ENCODE results near the gene SH3TC1.

SH3TC1 gene

DNA sequence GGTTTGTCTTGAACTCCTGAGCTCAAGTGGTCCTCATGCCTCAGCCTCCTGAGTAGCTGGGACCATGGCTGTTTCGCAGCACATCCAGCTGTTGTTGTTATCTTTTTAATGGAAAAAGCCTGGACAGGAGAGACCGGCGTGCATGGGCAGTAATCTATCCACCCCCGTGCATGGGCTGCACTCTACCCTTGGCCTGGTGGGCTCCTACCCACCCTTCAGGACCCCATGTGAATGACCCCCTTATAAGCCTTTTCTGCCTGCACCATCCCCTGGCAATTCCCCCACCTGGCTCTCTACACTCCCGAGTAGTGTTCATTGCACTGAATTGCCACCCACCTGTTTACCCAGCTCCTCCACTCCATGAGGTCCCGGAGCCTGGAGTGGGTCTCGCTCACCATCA lies 51.5 kb downstream of the SH3TC1 start:
- ATAC-seq (replicated peaks) (no peak), DNase-seq (no peak)
- Mint-ChIP-seq H3K9me3 (no peaks in the 10 kb centered on the region), H3K4me1 (ENCODE audit: low read depth in 2 of 2) (peaks cover 0 to 4% of the 10 kb centered on the region in 2 donors), H3K27me3 (peaks cover 6 to 9% of the 10 kb centered on the region in 2 donors), H3K27ac (peak overlapping the region in 1 of 2 donors; percentile 20), H3K36me3 (ENCODE audit: insufficient read depth) (no peaks in the 10 kb centered on the region), H3K4me3 (no peak overlapping the region)

DNA sequence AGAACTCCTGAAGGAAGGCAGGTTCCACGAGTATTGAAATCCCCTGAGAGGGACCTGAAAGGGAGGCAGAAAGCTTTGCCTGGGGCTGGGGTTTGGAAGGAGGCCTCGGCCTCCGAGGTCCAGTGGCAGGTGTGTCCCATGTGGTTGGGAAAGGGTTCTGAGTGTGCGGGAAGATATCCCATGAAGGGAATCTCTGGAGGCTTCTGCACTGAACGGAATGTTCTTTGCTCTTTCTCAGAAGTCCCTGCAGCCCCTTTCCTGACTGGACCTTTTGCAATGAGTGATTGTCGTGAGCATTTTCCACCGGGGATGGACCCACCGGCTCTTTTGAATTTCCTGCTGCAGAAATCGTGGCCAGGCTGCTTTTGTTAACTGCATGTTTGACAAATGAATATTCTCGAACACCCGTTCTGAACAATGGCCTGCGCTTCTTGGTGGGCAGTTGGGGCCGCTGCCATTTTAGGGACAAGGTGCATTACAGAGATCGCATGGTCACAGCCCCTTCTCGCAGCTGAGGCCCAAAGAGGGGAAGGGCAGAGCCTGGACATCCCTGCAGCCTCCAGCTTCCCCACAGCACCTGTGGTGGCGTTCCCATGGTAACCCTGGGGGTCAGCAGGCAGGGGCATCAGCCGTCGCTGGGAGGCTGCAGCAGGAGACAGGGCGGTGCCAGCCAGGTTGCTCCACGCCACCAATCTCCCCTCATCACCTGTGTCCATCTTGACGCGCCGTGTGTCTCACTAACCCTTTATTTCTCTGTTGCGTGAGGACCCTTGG lies 52.2 kb downstream of the SH3TC1 start:
- H3K27me3 Mint-ChIP-seq: peaks cover 6 to 8% of the 10 kb centered on the region in 2 donors
- peak overlapping the region in 1 of 2 donors; percentile 20 for H3K27ac Mint-ChIP-seq
- no peak for DNase-seq

DNA sequence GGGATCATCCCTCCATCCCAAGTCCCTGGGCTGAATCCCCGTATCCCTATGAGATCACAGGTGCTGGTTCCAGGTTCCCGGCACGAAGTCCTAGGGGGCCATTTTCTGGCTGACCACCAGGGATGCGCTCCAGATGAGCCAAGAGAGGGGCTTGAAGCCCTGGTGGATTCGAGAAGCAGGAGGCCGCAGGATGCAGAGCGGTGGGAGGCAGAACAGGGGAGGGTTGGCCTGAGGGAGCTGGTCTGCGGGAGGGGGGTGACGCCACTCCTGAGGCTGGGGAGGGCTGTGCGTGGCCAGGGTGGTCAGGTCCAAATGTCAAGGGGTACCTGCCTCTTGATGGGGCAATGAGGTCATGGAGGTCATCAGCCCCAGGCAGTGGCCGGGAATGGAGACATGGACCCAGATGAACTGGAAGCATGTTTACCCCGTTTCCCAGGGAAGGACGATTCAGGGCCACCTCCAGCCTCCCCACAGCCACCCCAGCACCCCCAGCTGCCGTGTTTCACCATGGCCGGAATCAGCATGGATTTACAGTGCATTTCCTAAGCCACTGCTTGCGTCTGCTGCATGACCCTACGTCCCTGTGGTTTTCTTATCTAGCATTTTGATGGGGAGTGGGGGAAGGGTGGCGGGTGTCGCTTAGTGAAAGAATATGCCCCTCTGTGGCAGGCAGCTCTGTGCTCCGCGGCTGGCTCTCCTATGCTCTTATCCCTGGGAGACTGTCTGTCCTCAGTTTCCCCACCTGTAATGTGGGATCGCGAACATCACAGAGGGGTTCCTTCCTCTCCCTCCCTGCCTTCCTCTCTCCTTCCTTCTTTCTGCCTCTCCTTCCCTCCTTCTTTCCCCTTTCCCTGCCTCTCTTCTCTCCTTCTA lies 53.4 kb downstream of the SH3TC1 start:
- Mint-ChIP-seq H3K27ac (no peak overlapping the region), H3K27me3 (peaks cover 6 to 8% of the 10 kb centered on the region in 2 donors), H3K4me1 (ENCODE audit: low read depth in 2 of 2) (peaks cover 0 to 2% of the 10 kb centered on the region in 2 donors), H3K36me3 (ENCODE audit: insufficient read depth) (no peaks in the 10 kb centered on the region), H3K4me3 (no peak overlapping the region), H3K9me3 (no peaks in the 10 kb centered on the region)
- ATAC-seq (replicated peaks) (no peak), DNase-seq (no peak)

More for the DNA sequence above, 52.2 kb downstream of the SH3TC1 start:
- Mint-ChIP-seq H3K9me3 (no peaks in the 10 kb centered on the region), H3K4me3 (no peak overlapping the region), H3K36me3 (ENCODE audit: insufficient read depth) (no peaks in the 10 kb centered on the region), H3K4me1 (ENCODE audit: low read depth in 2 of 2) (peaks cover 0 to 2% of the 10 kb centered on the region in 2 donors)
- ATAC-seq (replicated peaks): no peak

DNA sequence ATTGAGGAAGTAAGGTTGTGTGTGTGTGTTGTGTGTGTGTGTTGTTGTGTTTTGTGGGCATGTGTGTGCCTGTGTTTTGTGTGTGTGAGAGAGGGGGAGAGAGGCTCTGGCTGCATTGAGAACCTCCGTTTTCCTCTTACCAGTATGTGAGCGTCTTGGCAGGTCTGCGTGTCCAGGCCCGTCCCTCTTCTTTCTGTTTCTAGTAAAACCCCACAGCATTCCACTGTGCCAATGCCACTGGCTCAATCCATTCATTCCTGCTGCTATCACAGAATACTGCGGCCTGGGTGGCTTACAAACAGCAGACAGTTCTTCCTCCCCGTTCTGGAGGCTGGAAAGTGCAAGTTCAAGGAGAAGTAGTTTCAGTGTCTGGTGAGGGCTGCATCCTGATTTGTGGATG lies 55.0 kb downstream of the SH3TC1 start:
- no peaks in the 10 kb centered on the region for H3K36me3 Mint-ChIP-seq (ENCODE audit: insufficient read depth)
- no peak overlapping the region for H3K4me3 Mint-ChIP-seq
- peaks cover 0 to 2% of the 10 kb centered on the region in 2 donors for H3K4me1 Mint-ChIP-seq (ENCODE audit: low read depth in 2 of 2)
- no peak overlapping the region for H3K27ac Mint-ChIP-seq
- no peak for ATAC-seq (replicated peaks)
- H3K27me3 Mint-ChIP-seq: peaks cover 0 to 19% of the 10 kb centered on the region in 2 donors
- DNase-seq: no peak
- no peaks in the 10 kb centered on the region for H3K9me3 Mint-ChIP-seq

DNA sequence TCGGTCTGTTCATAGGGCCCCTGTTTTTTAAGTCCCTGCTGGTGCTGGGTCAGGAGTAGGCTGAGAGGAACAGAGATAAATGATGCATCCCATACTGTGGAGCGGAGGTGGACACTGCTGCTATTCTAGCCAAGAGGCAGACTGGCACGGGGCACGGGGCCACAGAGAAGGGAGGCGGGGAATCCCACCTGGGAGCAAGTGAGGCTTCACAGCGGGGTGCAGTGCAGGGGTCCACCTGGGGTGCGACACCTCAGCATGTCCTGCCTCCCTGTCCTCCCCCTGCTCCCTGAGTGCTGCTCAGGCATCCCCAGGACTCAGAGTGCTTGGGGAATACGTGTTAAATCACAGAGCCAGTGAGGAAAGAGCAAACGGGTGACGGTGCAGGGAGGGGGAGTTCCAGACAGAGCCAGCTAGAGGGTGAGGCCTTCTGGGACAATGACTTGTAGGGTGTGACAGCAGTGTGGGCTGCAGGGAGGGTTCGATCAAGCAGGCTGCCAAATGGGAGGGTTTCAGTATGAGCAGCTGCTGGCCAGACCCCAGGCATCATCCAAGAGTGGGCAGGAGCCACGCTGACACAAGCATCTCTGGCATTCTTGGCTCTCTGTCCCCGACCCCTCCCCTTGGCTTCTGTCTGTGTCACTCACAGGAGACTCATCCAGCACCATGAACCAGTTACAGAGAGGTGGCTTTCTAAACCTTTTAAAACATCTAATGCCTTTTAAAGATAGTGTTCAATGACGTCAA lies 56.8 kb downstream of the SH3TC1 start:
- Mint-ChIP-seq H3K9me3 (no peaks in the 10 kb centered on the region), H3K27ac (no peak overlapping the region), H3K4me1 (ENCODE audit: low read depth in 2 of 2) (peaks cover 0 to 2% of the 10 kb centered on the region in 2 donors), H3K36me3 (ENCODE audit: insufficient read depth) (no peaks in the 10 kb centered on the region), H3K27me3 (peaks cover 7 to 28% of the 10 kb centered on the region in 2 donors), H3K4me3 (no peak overlapping the region)
- ATAC-seq (replicated peaks) (no peak), DNase-seq (no peak)

DNA sequence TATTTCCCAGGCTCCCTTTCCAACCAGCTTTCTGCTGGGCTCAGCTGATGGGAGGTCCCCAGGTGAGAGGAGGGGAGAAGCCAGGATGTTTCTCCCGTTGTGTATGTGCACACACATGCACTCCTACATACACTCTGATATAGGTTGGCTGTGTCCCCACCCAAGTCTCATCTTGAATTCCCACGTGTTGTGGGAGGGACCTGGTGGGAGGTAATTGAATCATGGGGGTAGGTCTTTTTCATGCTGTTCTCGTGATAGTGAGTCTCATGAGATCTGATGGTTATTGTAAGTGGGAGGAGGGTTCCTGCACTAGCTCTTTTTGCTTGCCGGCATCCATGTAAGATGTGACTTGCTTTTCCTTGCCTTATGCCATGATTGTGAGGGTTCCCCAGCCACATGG lies 58.8 kb downstream of the SH3TC1 start:
- Mint-ChIP-seq H3K27me3 (peaks cover 7 to 38% of the 10 kb centered on the region in 2 donors), H3K36me3 (ENCODE audit: insufficient read depth) (no peaks in the 10 kb centered on the region), H3K4me3 (no peak overlapping the region), H3K27ac (no peak overlapping the region), H3K4me1 (ENCODE audit: low read depth in 2 of 2) (peaks cover 0 to 1% of the 10 kb centered on the region in 2 donors), H3K9me3 (no peaks in the 10 kb centered on the region)
- ATAC-seq (replicated peaks): no peak
- DNase-seq: no peak

DNA sequence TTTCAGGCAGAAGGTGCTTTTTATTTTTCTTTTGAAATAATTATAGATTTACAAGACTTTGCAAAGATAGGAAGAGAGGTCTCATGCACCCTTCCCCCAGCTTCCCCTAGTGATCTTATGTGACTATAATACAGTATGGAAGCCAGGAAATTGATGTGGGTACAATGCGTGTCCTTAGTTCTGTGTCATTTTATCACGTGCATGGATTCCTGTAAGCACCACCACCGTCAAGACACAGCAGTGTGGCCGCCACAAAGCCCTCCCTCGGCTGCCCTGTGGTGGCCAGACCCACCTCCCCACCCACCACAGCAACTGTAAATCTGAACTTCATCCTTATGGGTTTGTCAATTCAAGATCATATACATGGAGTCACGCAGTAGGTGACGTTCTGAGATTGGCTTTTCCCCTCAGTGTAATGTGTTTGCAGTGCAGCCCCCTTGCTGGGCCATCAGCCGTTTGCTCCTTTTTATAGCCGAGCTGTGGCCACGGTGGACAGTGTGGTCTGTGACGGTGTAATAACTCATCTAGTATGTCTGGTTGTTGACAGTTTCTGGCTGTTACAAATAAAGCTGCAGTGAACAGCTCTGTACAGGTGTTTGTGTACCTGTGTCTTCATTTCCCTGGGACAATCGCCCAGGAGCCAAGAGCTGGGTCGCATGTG lies 59.6 kb downstream of the SH3TC1 start:
- Mint-ChIP-seq H3K27me3 (peaks cover 10 to 38% of the 10 kb centered on the region in 2 donors), H3K36me3 (ENCODE audit: insufficient read depth) (no peaks in the 10 kb centered on the region), H3K4me3 (no peak overlapping the region), H3K4me1 (ENCODE audit: low read depth in 2 of 2) (peaks cover 0 to 2% of the 10 kb centered on the region in 2 donors), H3K9me3 (no peaks in the 10 kb centered on the region), H3K27ac (no peak overlapping the region)
- DNase-seq: no peak
- ATAC-seq (replicated peaks): no peak

DNA sequence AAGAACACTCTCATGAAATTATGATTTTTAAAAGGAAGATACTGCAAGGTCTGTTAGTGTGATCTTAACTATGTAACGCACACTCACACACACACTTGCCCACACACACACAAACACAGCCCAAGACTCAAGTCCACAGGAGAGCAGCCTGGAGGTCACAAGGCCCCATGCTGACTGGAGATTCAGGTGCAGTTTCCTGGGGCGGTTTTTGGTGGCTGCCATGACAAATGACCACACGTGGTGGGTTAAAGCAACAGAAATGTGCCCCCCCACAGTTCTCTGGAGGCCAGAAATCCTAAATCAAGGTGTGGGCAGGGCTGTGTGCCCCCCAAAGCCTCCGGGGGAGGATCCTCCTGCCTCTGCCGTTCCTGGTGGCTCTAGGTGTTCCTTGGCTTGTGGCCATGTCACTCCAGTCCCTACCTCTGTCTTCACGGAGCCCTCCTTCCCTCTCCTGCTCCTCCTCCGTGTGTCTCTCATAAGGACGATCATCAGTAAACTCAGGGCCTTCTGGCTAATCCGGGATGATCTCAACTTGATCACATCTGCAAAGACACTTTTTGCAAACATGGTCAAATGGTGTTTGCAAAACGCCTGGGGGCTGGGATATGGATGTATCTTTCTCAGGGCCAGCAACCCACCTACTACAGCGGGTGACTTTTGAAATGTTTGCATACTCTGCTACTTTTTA lies 60.8 kb downstream of the SH3TC1 start:
- H3K4me1 Mint-ChIP-seq (ENCODE audit: low read depth in 2 of 2): peaks cover 0 to 4% of the 10 kb centered on the region in 2 donors
- peaks cover 14 to 50% of the 10 kb centered on the region in 2 donors for H3K27me3 Mint-ChIP-seq
- no peak for DNase-seq
- H3K9me3 Mint-ChIP-seq: no peaks in the 10 kb centered on the region
- H3K36me3 Mint-ChIP-seq (ENCODE audit: insufficient read depth): no peaks in the 10 kb centered on the region
- no peak for ATAC-seq (replicated peaks)
- no peak overlapping the region for H3K4me3 Mint-ChIP-seq
- no peak overlapping the region for H3K27ac Mint-ChIP-seq

DNA sequence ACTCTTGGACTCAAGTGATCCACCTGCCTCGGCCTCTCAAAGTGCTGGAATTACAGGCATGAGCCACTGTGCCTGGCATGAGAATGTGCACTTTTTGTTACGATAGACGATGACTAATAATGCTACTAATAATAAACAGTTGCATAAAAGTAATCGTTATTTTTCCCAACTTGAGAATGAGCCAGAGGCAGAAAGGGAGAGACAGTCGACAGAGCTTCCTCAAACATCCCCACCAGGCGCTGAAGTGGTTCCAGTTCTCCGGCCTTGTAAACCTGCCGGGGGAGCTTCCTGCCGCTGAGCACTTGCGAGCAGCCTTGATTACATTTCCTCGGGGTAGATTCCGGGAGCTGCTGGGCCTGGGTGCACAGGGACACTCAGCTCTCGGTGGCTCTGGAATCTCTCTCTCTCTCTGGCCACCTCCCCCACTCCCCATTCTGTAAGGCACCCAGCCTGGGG lies 61.6 kb downstream of the SH3TC1 start:
- no peak overlapping the region for H3K27ac Mint-ChIP-seq
- H3K9me3 Mint-ChIP-seq: no peaks in the 10 kb centered on the region
- no peak for ATAC-seq (replicated peaks)
- H3K27me3 Mint-ChIP-seq: peaks cover 14 to 52% of the 10 kb centered on the region in 2 donors
- H3K4me3 Mint-ChIP-seq: no peak overlapping the region
- no peaks in the 10 kb centered on the region for H3K36me3 Mint-ChIP-seq (ENCODE audit: insufficient read depth)
- DNase-seq: no peak
- H3K4me1 Mint-ChIP-seq (ENCODE audit: low read depth in 2 of 2): peaks cover 0 to 4% of the 10 kb centered on the region in 2 donors

DNA sequence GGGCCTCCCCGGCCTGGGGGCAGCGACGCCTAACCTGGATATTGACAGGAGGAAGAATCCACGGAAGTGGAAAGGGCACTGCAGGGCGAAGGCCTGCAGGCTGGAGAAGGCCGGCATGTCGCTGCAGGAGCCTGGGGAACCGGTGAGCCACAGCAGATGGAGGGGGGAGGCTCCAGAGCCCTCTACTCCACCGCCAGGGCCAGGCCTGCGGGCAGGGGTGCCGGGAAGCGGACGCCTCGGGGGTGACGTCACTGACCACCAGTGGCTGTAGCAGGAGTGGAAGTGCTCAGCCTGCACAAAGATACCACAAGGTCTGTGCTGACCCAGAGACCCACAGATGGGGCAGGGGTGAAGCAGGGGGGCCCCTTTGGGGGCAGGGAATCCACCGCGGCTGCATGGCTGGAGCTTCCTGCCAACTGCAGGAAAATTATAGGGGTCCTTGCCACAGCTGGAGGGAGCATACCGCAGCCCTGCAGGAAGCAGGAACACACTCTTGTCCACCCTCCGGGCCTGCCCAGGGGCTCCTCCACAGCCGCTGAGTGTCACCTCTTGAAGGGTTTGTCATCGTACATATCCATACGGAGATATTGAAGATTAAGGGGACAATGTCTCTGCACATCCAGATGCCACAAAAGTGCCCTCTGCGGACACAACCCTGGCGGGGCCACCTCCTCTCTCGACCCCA lies 62.9 kb downstream of the SH3TC1 start:
- no peaks in the 10 kb centered on the region for H3K9me3 Mint-ChIP-seq
- ATAC-seq (replicated peaks) (no peak), DNase-seq (no peak)
- H3K4me3 Mint-ChIP-seq: no peak overlapping the region
- H3K27me3 Mint-ChIP-seq: peaks cover 14 to 60% of the 10 kb centered on the region in 2 donors
- peaks cover 0 to 4% of the 10 kb centered on the region in 2 donors for H3K4me1 Mint-ChIP-seq (ENCODE audit: low read depth in 2 of 2)
- H3K36me3 Mint-ChIP-seq (ENCODE audit: insufficient read depth): no peaks in the 10 kb centered on the region
- H3K27ac Mint-ChIP-seq: no peak overlapping the region

DNA sequence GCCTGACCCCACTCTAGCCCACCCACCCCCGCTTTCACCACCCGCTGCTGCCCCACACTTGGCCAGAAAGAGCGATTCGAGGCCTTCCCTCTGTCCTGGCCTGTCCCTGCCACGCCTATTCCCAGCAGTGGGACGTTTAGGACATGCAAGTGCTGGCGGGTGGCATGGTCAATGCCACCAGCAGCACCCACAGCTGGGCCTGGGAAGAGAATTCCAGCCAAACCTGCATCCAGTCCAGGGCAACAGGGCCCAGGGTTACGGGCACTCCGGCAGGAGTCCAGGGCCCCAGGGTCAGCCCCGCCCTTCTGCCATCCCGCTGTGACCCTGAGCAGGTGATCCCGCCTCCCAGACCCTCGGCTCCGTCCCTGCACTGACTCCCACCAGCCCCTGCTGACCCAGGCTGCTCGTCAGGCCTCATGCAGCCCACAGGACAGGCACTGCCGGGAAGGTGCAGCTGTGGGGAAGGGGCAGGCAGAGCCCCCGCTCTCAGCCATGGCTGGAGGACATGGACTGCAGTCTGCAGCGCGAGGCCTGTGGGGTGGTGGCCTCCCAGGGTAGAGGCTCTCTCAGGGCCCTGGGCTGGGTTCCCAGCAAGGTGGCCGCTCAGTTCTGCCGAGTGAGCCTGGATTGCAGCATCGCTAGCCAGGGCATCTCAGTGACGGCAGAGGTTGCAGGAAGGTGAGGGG lies 63.7 kb downstream of the SH3TC1 start:
- H3K9me3 Mint-ChIP-seq: no peaks in the 10 kb centered on the region
- no peak overlapping the region for H3K4me3 Mint-ChIP-seq
- peaks cover 0 to 4% of the 10 kb centered on the region in 2 donors for H3K4me1 Mint-ChIP-seq (ENCODE audit: low read depth in 2 of 2)
- H3K36me3 Mint-ChIP-seq (ENCODE audit: insufficient read depth): no peaks in the 10 kb centered on the region
- peaks cover 14 to 61% of the 10 kb centered on the region in 2 donors for H3K27me3 Mint-ChIP-seq
- no peak overlapping the region for H3K27ac Mint-ChIP-seq
- ATAC-seq (replicated peaks): no peak
- DNase-seq: no peak

All from effector memory CD8-positive, alpha-beta T cell (primary cell).